ENCODE measurements around the gene TEKTIP1.
A peak's percentile ranks its signal among the peaks of the same experiment; 100 is the strongest.

TEKTIP1 gene

DNA sequence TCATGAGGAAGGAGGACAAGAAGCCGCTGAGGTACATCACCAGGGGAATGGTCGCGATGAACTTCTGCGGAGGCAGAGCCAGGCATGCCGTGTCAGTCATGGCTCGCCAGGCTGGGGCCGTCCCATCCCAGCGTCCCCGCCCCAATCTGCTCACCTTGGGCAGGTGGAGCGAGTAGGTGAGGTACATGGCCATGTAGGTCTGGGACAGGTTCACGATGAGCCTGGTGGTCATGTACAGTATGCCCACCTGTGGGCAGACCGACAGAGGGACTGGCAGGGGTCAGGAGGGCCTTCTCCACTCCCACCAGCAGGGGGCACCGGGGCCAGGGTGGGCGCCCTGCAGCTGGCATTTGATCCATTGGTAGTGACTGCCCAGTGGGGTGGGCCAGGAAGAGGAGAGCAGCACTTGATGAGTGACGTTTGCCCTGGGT, 8.3 kb downstream of the TEKTIP1 start:
- TF ChIP-seq, protein P1, sequence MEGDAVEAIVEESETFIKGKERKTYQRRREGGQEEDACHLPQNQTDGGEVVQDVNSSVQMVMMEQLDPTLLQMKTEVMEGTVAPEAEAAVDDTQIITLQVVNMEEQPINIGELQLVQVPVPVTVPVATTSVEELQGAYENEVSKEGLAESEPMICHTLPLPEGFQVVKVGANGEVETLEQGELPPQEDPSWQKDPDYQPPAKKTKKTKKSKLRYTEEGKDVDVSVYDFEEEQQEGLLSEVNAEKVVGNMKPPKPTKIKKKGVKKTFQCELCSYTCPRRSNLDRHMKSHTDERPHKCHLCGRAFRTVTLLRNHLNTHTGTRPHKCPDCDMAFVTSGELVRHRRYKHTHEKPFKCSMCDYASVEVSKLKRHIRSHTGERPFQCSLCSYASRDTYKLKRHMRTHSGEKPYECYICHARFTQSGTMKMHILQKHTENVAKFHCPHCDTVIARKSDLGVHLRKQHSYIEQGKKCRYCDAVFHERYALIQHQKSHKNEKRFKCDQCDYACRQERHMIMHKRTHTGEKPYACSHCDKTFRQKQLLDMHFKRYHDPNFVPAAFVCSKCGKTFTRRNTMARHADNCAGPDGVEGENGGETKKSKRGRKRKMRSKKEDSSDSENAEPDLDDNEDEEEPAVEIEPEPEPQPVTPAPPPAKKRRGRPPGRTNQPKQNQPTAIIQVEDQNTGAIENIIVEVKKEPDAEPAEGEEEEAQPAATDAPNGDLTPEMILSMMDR (IDR thresholded peaks at IDR 0.05; ENCODE audit: insufficient read depth, low read depth, low read length, missing control alignments), result peak; percentile 54
- peak; percentile 34 for DNase-seq (ENCODE audit: low read depth)
- no peak overlapping the region for H3K4me3 ChIP-seq (ENCODE audit: low read depth, low read length)

- H3K4me3 ChIP-seq (ENCODE audit: low read depth, low read length), result no peak overlapping the region
- DNase-seq (ENCODE audit: low read depth), result no peak
- TF ChIP-seq, protein P1 (IDR thresholded peaks at IDR 0.05; ENCODE audit: insufficient read depth, low read depth, low read length, missing control alignments), result no peak
These were observed 8.9 kb downstream of the TEKTIP1 start for GRCh38 chr19:3547767-3548282.

DNA sequence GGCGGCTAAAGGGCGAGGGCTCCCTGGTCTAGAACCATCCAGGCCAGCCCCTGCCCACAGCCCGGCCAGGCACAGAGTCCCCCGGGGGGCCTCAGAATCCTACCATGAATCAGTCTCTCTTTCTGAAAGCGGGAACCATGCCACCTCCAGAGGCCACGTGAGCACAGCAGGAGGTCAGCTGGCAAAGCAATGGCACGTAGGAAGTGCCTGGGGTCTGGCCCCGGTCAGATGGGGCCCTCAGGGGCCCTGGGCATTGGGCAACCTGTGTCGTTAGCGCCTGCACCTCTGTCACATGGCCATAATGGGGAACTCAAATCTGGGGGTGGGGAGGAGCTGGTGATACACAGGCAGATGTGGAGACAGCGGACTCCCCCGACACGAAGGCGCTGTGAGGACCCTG, 9.6 kb downstream of the TEKTIP1 start:
- DNase-seq (ENCODE audit: low read depth), result no peak
- TF ChIP-seq, protein P1 (IDR thresholded peaks at IDR 0.05; ENCODE audit: insufficient read depth, low read depth, low read length, missing control alignments), result no peak
- H3K4me3 ChIP-seq (ENCODE audit: low read depth, low read length), result no peak overlapping the region

DNA sequence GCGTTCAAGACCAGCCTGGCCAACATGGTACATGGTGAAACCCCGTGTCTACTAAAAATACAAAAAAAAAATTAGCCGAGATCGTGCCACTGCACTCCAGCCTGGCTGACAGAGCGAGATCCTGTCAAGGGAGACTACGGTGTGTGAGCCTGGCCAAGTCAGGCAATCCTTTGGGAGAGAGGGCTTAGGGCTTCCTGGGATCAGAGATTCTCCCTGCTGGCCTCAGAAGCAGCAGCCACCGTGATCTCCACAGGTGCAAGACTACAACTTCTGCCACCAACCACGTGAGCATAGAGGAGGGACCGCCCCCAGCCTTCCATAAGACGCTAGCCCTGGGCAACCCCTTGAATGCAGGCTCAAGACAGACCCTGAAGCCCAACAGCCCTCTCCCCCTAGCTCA, 10.8 kb downstream of the TEKTIP1 start:
- no peak overlapping the region for H3K4me3 ChIP-seq (ENCODE audit: low read depth, low read length)
- TF ChIP-seq, protein P1 (IDR thresholded peaks at IDR 0.05; ENCODE audit: insufficient read depth, low read depth, low read length, missing control alignments), result no peak
- DNase-seq (ENCODE audit: low read depth), result no peak

DNA sequence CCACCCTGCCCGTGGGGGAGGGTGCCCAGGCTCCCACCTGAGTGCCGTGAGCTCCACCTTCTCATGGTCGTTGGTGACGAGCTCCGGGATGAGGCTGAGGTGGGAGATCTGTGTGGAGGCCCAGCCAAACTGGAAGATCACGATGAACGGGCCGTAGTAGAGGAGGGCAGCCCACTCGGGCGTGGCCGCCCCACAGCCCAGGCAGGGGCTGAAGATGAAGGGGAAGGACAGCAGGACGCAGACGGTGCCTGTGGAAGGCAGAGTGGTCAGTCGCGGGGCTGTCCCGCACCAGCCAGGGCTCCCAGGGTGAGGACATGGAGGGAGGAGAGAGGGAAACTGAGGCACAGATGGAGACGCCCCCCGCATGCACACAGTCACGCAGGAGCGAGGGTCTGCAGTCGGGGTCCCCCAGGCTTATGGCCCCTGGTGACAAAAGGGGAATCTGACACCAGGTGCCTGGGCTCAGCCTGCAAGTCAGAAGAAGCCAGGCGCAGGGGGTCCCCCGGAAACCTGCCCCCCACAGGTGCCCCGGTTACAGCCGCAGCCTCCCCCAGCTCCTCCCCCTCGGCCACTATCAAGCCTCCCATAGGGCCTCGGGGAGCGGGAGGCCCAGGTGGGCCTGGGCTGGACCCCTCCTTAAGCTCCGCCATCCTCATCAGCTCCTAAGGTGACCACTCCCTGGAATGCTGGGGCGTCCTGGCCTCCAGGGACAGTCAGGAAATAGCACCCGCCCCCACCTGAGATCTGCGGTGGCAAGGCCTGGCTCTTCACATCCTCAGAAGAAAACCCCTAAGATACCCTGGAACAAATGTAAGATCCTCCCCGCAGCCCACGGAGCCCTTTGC, 12.2 kb downstream of the TEKTIP1 start:
- DNase-seq (ENCODE audit: low read depth), result no peak
- TF ChIP-seq, protein P1 (IDR thresholded peaks at IDR 0.05; ENCODE audit: insufficient read depth, low read depth, low read length, missing control alignments), result no peak
- H3K4me3 ChIP-seq (ENCODE audit: low read depth, low read length), result no peak overlapping the region

GRCh38 chr19:3551792-3552095, 12.8 kb downstream of the TEKTIP1 start:
- TF ChIP-seq, protein P1 (IDR thresholded peaks at IDR 0.05; ENCODE audit: insufficient read depth, low read depth, low read length, missing control alignments), result no peak
- no peak overlapping the region for H3K4me3 ChIP-seq (ENCODE audit: low read depth, low read length)
- peak; percentile 2 for DNase-seq (ENCODE audit: low read depth)
